Natural killer cell treated with Interleukin-12 subunit alpha and Interleukin-12 subunit beta and Interleukin-15 and Interleukin-18, amount 100 ng/mL, for 72 hours (primary cell): ENCODE results near the gene PANK3. TPM values are rescaled to one million over a fixed set of nuclear protein-coding genes. Genes with fewer than 3 reads are reported as not detected.
A peak's percentile ranks its signal among the peaks of the same experiment; 100 is the strongest.
"Not testable (repeated sequence)": the region's sequence is repeated elsewhere in the genome, so short reads cannot be mapped to it uniquely, and the experiment has no call there.

Source experiments
- ATAC-seq, 2 donors: fragments of 150-1000 bp; cut with Tn5 transposase in 1 of 2; sonication (Bioruptor Pico), chemical (Tn5 transposase) in 1 of 2; 2 replicates each; pipeline ENCODE4 v1.10.0; 2021
- DNase-seq: peaks from one replicate; pipeline ENCODE4 v3.0.0; 2022; ENCODE audit warnings: low spot score
- H3K27ac Mint-ChIP-seq, 2 donors: 1 replicate in 1 of 2; 2 replicates in 1 of 2; pipeline ENCODE4 v1.8.0; 2022; ENCODE audit warnings: mixed read lengths in 2 of 2, mild to moderate bottlenecking in 1 of 2, moderate library complexity in 1 of 2
- H3K27me3 Mint-ChIP-seq, 2 donors: 1 replicate in 1 of 2; 2 replicates in 1 of 2; pipeline ENCODE4 v1.8.0; 2022; ENCODE audit warnings: mixed read lengths in 2 of 2
- H3K36me3 Mint-ChIP-seq: one replicate; pipeline ENCODE4 v1.8.0; 2022; ENCODE audit warnings: mixed read lengths
- H3K4me1 Mint-ChIP-seq, 2 donors: 1 replicate in 1 of 2; 2 replicates in 1 of 2; pipeline ENCODE4 v1.8.0; 2022; ENCODE audit warnings: low read depth in 2 of 2, mixed read lengths in 2 of 2, mild to moderate bottlenecking in 1 of 2
- H3K4me3 Mint-ChIP-seq: one replicate; pipeline ENCODE4 v1.8.0; 2022; ENCODE audit warnings: mixed read lengths
- H3K9me3 Mint-ChIP-seq: 2 replicates; pipeline ENCODE4 v1.8.0; 2022; ENCODE audit warnings: mixed read lengths
- total RNA-seq, 2 donors: library from RNA; stranded (reverse); gene quantifications; one replicate each; pipeline ENCODE4 v1.2.3, GENCODE V29; 2022

The PANK3 gene
- total RNA-seq, 2 donors from 2014 or later, result 71.1 to 75.2 TPM

- H3K27ac Mint-ChIP-seq, result no peak overlapping the region
- H3K36me3 Mint-ChIP-seq, result no peaks in the 10 kb centered on the region
- H3K9me3 Mint-ChIP-seq, result no peaks in the 10 kb centered on the region
- H3K4me1 Mint-ChIP-seq, result peaks cover 0 to 3% of the 10 kb centered on the region in 2 donors
- H3K27me3 Mint-ChIP-seq, result peaks cover 22 to 27% of the 10 kb centered on the region in 2 donors
- H3K4me3 Mint-ChIP-seq, result no peak overlapping the region
- DNase-seq, result no peak
- no peak for ATAC-seq
These were observed 6.1 kb upstream of the PANK3 start for GRCh38 chr5:168585119-168585856.

GRCh38 chr5:168583742-168584482 lies 4.7 kb upstream of the PANK3 start:
- no peak for ATAC-seq

GRCh38 chr5:168580814-168581469 lies 1.8 kb upstream of the PANK3 start:
- Mint-ChIP-seq H3K27me3 (peaks cover 8 to 12% of the 10 kb centered on the region in 2 donors), H3K4me1 (peaks cover 20 to 33% of the 10 kb centered on the region in 2 donors), H3K27ac (peak overlapping the region in 1 of 2 donors; percentile 97)
- not testable (repeated sequence) for H3K9me3 Mint-ChIP-seq, H3K4me3 Mint-ChIP-seq, ATAC-seq, H3K36me3 Mint-ChIP-seq, DNase-seq

More at GRCh38 chr5:168583742-168584482, 4.7 kb upstream of the PANK3 start:
- Mint-ChIP-seq H3K4me1 (peaks cover 4 to 11% of the 10 kb centered on the region in 2 donors), H3K27me3 (peaks cover 22 to 27% of the 10 kb centered on the region in 2 donors), H3K27ac (no peak overlapping the region), H3K36me3 (no peaks in the 10 kb centered on the region), H3K4me3 (no peak overlapping the region), H3K9me3 (no peaks in the 10 kb centered on the region)
- no peak for DNase-seq

GRCh38 chr5:168580227-168580508 lies 1.0 kb upstream of the PANK3 start:
- Mint-ChIP-seq H3K9me3 (no peaks in the 10 kb centered on the region), H3K4me3 (peak overlapping the region; percentile 94), H3K4me1 (peaks cover 24 to 41% of the 10 kb centered on the region in 2 donors), H3K27me3 (peaks cover under 1 to 6% of the 10 kb centered on the region in 2 donors), H3K36me3 (no peaks in the 10 kb centered on the region), H3K27ac (peak overlapping the region; percentile 94 to 97)
- no peak for DNase-seq
- no peak for ATAC-seq

- peak; percentile 99 for ATAC-seq
- H3K27ac Mint-ChIP-seq, result peak overlapping the region; percentile 94 to 97
- peaks cover 0 to 4% of the 10 kb centered on the region in 2 donors for H3K27me3 Mint-ChIP-seq
- peaks cover 26 to 44% of the 10 kb centered on the region in 2 donors for H3K4me1 Mint-ChIP-seq
- no peaks in the 10 kb centered on the region for H3K36me3 Mint-ChIP-seq
- DNase-seq, result peak; percentile 99
- no peaks in the 10 kb centered on the region for H3K9me3 Mint-ChIP-seq
- peak overlapping the region; percentile 94 for H3K4me3 Mint-ChIP-seq
These were observed 489 bp upstream of the PANK3 start for GRCh38 chr5:168579488-168580226.

GRCh38 chr5:168578006-168578405 lies 1.2 kb downstream of the PANK3 start:
- Mint-ChIP-seq H3K4me3 (peak overlapping the region; percentile 94), H3K27me3 (no peaks in the 10 kb centered on the region), H3K27ac (peak overlapping the region; percentile 94 to 97), H3K9me3 (no peaks in the 10 kb centered on the region), H3K4me1 (peaks cover 26 to 44% of the 10 kb centered on the region in 2 donors), H3K36me3 (no peaks in the 10 kb centered on the region)
- DNase-seq, result no peak
- ATAC-seq, result no peak

- Mint-ChIP-seq H3K4me1 (peaks cover 35 to 53% of the 10 kb centered on the region in 2 donors), H3K9me3 (no peaks in the 10 kb centered on the region), H3K27ac (peak overlapping the region; percentile 39 to 71), H3K4me3 (peak overlapping the region; percentile 9), H3K27me3 (no peaks in the 10 kb centered on the region), H3K36me3 (no peaks in the 10 kb centered on the region)
- ATAC-seq (no peak), DNase-seq (no peak)
These were observed 3.5 kb downstream of the PANK3 start for GRCh38 chr5:168575391-168576372.

- ATAC-seq, H3K36me3 Mint-ChIP-seq, H3K4me3 Mint-ChIP-seq, H3K27ac Mint-ChIP-seq, H3K9me3 Mint-ChIP-seq, H3K27me3 Mint-ChIP-seq, DNase-seq: not testable (repeated sequence)
- peaks cover 33 to 42% of the 10 kb centered on the region in 2 donors for H3K4me1 Mint-ChIP-seq
These were observed 5.0 kb downstream of the PANK3 start for GRCh38 chr5:168574156-168574555.

GRCh38 chr5:168573663-168574062 lies 5.5 kb downstream of the PANK3 start:
- not testable (repeated sequence) for H3K9me3 Mint-ChIP-seq

GRCh38 chr5:168570490-168571328 lies 8.5 kb downstream of the PANK3 start:
- H3K27me3 Mint-ChIP-seq, result no peaks in the 10 kb centered on the region
- DNase-seq (no peak), ATAC-seq (no peak)
- H3K27ac Mint-ChIP-seq, result no peak overlapping the region
- H3K4me1 Mint-ChIP-seq, result peaks cover 18 to 21% of the 10 kb centered on the region in 2 donors
- no peaks in the 10 kb centered on the region for H3K36me3 Mint-ChIP-seq
- H3K9me3 Mint-ChIP-seq, result no peaks in the 10 kb centered on the region
- no peak overlapping the region for H3K4me3 Mint-ChIP-seq

More at GRCh38 chr5:168573663-168574062, 5.5 kb downstream of the PANK3 start:
- not testable (repeated sequence) for H3K27ac Mint-ChIP-seq, DNase-seq, H3K27me3 Mint-ChIP-seq, H3K36me3 Mint-ChIP-seq, ATAC-seq, H3K4me3 Mint-ChIP-seq
- peaks cover 33 to 42% of the 10 kb centered on the region in 2 donors for H3K4me1 Mint-ChIP-seq

- no peak overlapping the region for H3K27ac Mint-ChIP-seq
- H3K36me3 Mint-ChIP-seq, result peaks cover 4% of the 10 kb centered on the region
- H3K9me3 Mint-ChIP-seq, result no peaks in the 10 kb centered on the region
- no peak overlapping the region for H3K4me3 Mint-ChIP-seq
- H3K27me3 Mint-ChIP-seq, result no peaks in the 10 kb centered on the region
- no peak for DNase-seq
- H3K4me1 Mint-ChIP-seq, result peaks cover 9 to 15% of the 10 kb centered on the region in 2 donors
- ATAC-seq, result no peak
These were observed 10.4 kb downstream of the PANK3 start for GRCh38 chr5:168568738-168569137.

GRCh38 chr5:168563959-168564358 lies 15.2 kb downstream of the PANK3 start:
- H3K9me3 Mint-ChIP-seq, result no peaks in the 10 kb centered on the region
- peaks cover 21% of the 10 kb centered on the region for H3K36me3 Mint-ChIP-seq
- no peaks in the 10 kb centered on the region for H3K27me3 Mint-ChIP-seq
- H3K4me3 Mint-ChIP-seq, result no peak overlapping the region
- DNase-seq (no peak), ATAC-seq (no peak)
- H3K27ac Mint-ChIP-seq, result no peak overlapping the region
- peaks cover 5 to 8% of the 10 kb centered on the region in 2 donors for H3K4me1 Mint-ChIP-seq
